ENCODE data around the gene MXRA8.

GRCh38 chr1:1302951-1303509, 55.3 kb downstream of the MXRA8 start:
- TF ChIP-seq POLR2A (IDR thresholded peaks at IDR 0.05) (no peak), CTCF (IDR thresholded peaks at IDR 0.05) (no peak)
